Right kidney (tissue), 1 donor: ENCODE results near the gene ARHGAP19.
A peak's percentile ranks its signal among the peaks of the same experiment; 100 is the strongest.
"Not testable (repeated sequence)": the region's sequence is repeated elsewhere in the genome, so short reads cannot be mapped to it uniquely, and the experiment has no call there.

Experiments
- DNase-seq: peaks from one replicate; pipeline ENCODE4 v3.0.0-alpha.2; 2016

Gene ARHGAP19

GRCh38 chr10:97323501-97323900 lies 31.1 kb upstream of the ARHGAP19 start:
- no peak for DNase-seq

GRCh38 chr10:97321804-97322190 lies 29.4 kb upstream of the ARHGAP19 start:
- DNase-seq: no peak

- peak; percentile 64 for DNase-seq
Observed at GRCh38 chr10:97321032-97321803, 28.8 kb upstream of the ARHGAP19 start.

GRCh38 chr10:97320480-97321031 lies 28.1 kb upstream of the ARHGAP19 start:
- no peak for DNase-seq

- DNase-seq: peak; percentile 84
Observed at GRCh38 chr10:97319671-97320479, 27.4 kb upstream of the ARHGAP19 start.

GRCh38 chr10:97318772-97319651 lies 26.6 kb upstream of the ARHGAP19 start, which contains the start of gene FRAT1:
Gene FRAT1, plus strand, starts transcription at chr10:97319271. Its CDS starts 183 bp downstream, at chr10:97319454.
- DNase-seq: peak; percentile 98

- no peak for DNase-seq
Observed at GRCh38 chr10:97314671-97315070, 22.2 kb upstream of the ARHGAP19 start.

- DNase-seq: no peak
Observed at GRCh38 chr10:97312897-97313296, 20.5 kb upstream of the ARHGAP19 start.

- DNase-seq: no peak
Observed at GRCh38 chr10:97311111-97311626, 18.7 kb upstream of the ARHGAP19 start.

GRCh38 chr10:97307866-97308780 lies 15.7 kb upstream of the ARHGAP19 start:
- DNase-seq: no peak

- DNase-seq: no peak
Observed at GRCh38 chr10:97307441-97307840, 15.0 kb upstream of the ARHGAP19 start.

GRCh38 chr10:97302088-97302791 lies 9.8 kb upstream of the ARHGAP19 start:
- no peak for DNase-seq

GRCh38 chr10:97300980-97301379 lies 8.5 kb upstream of the ARHGAP19 start:
- DNase-seq: no peak

- no peak for DNase-seq
Observed at GRCh38 chr10:97298223-97298571, 5.8 kb upstream of the ARHGAP19 start.

GRCh38 chr10:97297556-97298222 lies 5.3 kb upstream of the ARHGAP19 start:
- DNase-seq: no peak

GRCh38 chr10:97292862-97293198 lies 393 bp upstream of the ARHGAP19 start:
- no peak for DNase-seq

GRCh38 chr10:97291357-97292096 lies 910 bp downstream of the ARHGAP19 start:
- no peak for DNase-seq

GRCh38 chr10:97290576-97291356 lies 1.7 kb downstream of the ARHGAP19 start:
- DNase-seq: not testable (repeated sequence)
